Osteocyte (in vitro differentiated cells): ENCODE data around the gene ATXN1. TPM values are rescaled to one million over a fixed set of nuclear protein-coding genes. Genes with fewer than 3 reads are reported as not detected.

Experiments
- DNase-seq: peaks from one replicate; pipeline ENCODE4 v3.0.0; 2021; ENCODE audit warnings: mixed read lengths; ENCODE audit not compliant: unreplicated experiment; ENCODE audit errors: extremely low spot score
- H3K27ac Mint-ChIP-seq: one replicate; pipeline ENCODE4 v1.8.0; 2021; ENCODE audit warnings: mild to moderate bottlenecking, mixed read lengths; ENCODE audit not compliant: unreplicated experiment
- H3K27me3 Mint-ChIP-seq: one replicate; pipeline ENCODE4 v1.8.0; 2021; ENCODE audit warnings: mixed read lengths; ENCODE audit not compliant: unreplicated experiment
- H3K36me3 Mint-ChIP-seq: one replicate; pipeline ENCODE4 v1.8.0; 2021; ENCODE audit warnings: mixed read lengths; ENCODE audit not compliant: unreplicated experiment
- H3K4me1 Mint-ChIP-seq: one replicate; pipeline ENCODE4 v1.8.0; 2021; ENCODE audit warnings: mixed read lengths; ENCODE audit not compliant: unreplicated experiment
- H3K4me3 Mint-ChIP-seq: one replicate; pipeline ENCODE4 v1.8.0; 2021; ENCODE audit warnings: mild to moderate bottlenecking, moderate library complexity, mixed read lengths; ENCODE audit not compliant: unreplicated experiment
- H3K9me3 Mint-ChIP-seq: one replicate; pipeline ENCODE4 v1.8.0; 2021; ENCODE audit warnings: mixed read lengths; ENCODE audit not compliant: unreplicated experiment
- total RNA-seq: library from RNA; stranded (reverse); gene quantifications from 2 replicates; pipeline ENCODE4 v1.2.1, GENCODE V29; 2021
- TF ChIP-seq, protein P1 (sequence below): fragments of 200-600 bp; sonication (generic); IDR thresholded peaks from 2 replicates; pipeline ENCODE4 v1.5.0; 2021; ENCODE audit warnings: antibody characterized with exemption, mild to moderate bottlenecking, moderate library complexity

The ATXN1 gene
- total RNA-seq, 1 donor from 2014 or later, result 54.4 TPM

DNA sequence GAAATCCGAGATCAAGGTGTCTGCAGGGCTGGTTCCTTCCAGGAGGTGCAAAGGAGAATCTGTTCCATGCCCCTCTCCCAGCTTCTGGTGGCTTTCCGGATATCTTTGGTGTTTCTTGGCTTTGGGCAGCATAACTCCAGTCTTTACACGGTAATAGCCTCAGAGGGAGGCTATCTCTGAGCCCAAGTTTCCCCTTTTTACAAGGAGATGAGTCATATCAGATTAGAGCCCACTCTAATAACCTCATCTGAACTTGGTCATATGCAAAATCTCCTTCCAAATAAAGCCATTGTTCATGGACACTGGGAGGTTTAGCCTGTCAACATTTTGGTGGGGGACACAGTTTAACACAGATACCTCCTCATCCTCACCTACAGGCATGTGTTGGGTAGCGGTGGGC lies 213.7 kb downstream of the ATXN1 start:
- TF ChIP-seq, protein P1, sequence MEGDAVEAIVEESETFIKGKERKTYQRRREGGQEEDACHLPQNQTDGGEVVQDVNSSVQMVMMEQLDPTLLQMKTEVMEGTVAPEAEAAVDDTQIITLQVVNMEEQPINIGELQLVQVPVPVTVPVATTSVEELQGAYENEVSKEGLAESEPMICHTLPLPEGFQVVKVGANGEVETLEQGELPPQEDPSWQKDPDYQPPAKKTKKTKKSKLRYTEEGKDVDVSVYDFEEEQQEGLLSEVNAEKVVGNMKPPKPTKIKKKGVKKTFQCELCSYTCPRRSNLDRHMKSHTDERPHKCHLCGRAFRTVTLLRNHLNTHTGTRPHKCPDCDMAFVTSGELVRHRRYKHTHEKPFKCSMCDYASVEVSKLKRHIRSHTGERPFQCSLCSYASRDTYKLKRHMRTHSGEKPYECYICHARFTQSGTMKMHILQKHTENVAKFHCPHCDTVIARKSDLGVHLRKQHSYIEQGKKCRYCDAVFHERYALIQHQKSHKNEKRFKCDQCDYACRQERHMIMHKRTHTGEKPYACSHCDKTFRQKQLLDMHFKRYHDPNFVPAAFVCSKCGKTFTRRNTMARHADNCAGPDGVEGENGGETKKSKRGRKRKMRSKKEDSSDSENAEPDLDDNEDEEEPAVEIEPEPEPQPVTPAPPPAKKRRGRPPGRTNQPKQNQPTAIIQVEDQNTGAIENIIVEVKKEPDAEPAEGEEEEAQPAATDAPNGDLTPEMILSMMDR, result no peak
- Mint-ChIP-seq H3K27ac (no peak overlapping the region), H3K36me3 (peaks cover 13% of the 10 kb centered on the region), H3K4me3 (no peak overlapping the region), H3K9me3 (no peaks in the 10 kb centered on the region), H3K4me1 (peaks cover 14% of the 10 kb centered on the region), H3K27me3 (no peaks in the 10 kb centered on the region)
- no peak for DNase-seq

DNA sequence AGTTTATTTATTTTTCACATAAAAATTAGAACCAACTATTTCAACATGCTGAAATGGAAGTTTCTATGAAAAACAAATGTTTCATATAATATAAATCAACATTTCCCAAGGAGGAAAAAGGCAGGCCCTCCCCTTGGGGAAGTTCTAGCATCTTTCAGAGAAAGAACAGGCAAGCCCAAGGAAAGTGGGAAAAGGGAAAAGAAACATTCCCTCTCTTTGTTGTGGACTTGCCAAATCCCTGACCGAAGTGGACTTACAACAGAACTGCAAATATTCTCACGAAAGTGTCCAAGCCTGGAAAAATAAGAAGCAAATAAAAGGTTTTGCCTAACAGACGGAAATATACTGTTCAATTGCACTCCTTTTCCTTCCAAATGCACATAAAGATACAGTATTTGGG lies 214.4 kb downstream of the ATXN1 start:
- no peak overlapping the region for H3K4me3 Mint-ChIP-seq
- H3K27ac Mint-ChIP-seq, result no peak overlapping the region
- no peak for DNase-seq
- no peaks in the 10 kb centered on the region for H3K27me3 Mint-ChIP-seq
- no peaks in the 10 kb centered on the region for H3K9me3 Mint-ChIP-seq
- H3K36me3 Mint-ChIP-seq, result peaks cover 13% of the 10 kb centered on the region
- TF ChIP-seq, protein P1, result no peak
- H3K4me1 Mint-ChIP-seq, result peaks cover 14% of the 10 kb centered on the region

DNA sequence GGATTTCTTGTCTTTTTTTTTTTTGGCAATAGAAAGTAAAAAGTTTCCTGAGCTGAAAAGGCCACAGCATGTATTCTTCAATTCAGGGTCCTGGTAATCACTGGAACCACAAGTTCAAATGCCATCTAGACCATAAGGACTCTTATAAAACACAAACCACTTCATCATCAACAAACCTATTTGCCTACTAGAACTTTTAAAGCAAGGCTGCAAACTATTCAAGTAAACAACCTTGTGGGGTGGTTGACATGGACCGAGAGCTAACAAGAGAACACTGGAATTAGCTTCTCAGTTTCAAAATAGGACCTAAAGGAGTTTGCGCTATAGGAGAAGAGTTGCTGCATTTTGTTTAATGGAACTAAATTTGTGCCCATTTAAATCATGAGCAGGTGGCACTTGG lies 215.9 kb downstream of the ATXN1 start:
- Mint-ChIP-seq H3K9me3 (no peaks in the 10 kb centered on the region), H3K27ac (no peak overlapping the region), H3K4me3 (no peak overlapping the region), H3K27me3 (no peaks in the 10 kb centered on the region), H3K36me3 (peaks cover 11% of the 10 kb centered on the region), H3K4me1 (peaks cover 14% of the 10 kb centered on the region)
- DNase-seq, result no peak
- TF ChIP-seq, protein P1, result no peak

DNA sequence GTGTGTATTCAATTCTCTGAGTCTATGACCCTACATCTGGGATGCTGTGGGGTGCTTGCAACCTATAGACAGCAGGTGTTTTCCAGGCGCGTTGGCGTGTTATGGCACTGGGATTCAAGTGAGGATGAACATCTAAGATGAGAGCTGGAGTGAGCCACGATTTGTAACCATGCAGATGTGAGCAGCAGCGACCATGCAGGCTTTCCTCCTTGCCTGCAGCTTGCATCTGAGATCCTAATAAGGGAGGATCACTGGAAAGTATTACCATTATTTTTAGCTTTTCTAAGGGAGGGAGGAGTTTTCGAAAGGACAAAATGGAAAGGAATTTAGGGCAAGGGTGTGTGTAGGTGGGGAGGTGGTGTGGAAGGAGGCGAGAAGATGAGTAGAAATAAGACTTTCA lies 216.7 kb downstream of the ATXN1 start:
- peak overlapping the region; percentile 59 for H3K27ac Mint-ChIP-seq
- peaks cover 14% of the 10 kb centered on the region for H3K4me1 Mint-ChIP-seq
- TF ChIP-seq, protein P1, result no peak
- DNase-seq, result no peak
- no peaks in the 10 kb centered on the region for H3K27me3 Mint-ChIP-seq
- no peaks in the 10 kb centered on the region for H3K9me3 Mint-ChIP-seq
- H3K4me3 Mint-ChIP-seq, result no peak overlapping the region
- peaks cover 13% of the 10 kb centered on the region for H3K36me3 Mint-ChIP-seq

DNA sequence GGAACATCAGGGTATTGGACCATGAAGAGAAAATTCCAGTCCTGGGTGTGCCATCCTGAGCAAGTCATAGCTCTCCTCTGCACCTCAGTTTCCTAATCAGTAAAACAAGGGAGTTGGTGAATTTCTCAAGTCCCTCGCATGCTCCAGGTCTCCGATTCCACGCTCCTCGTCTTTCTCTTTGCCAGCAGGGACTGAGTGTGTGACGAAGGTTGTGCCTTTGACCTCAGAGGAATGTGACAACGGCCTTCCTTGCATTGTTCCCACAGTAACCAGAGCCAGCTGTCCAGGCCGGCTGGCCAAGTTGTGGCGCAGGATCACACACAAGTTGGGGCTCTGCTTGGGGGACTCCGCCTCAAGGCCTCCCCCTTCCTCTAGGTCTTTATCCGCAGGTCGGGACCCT lies 217.3 kb downstream of the ATXN1 start:
- TF ChIP-seq, protein P1, result no peak
- peaks cover 14% of the 10 kb centered on the region for H3K4me1 Mint-ChIP-seq
- H3K36me3 Mint-ChIP-seq, result peaks cover 13% of the 10 kb centered on the region
- no peak overlapping the region for H3K4me3 Mint-ChIP-seq
- no peaks in the 10 kb centered on the region for H3K9me3 Mint-ChIP-seq
- peak overlapping the region; percentile 59 for H3K27ac Mint-ChIP-seq
- H3K27me3 Mint-ChIP-seq, result no peaks in the 10 kb centered on the region
- DNase-seq, result no peak
